Esophagus squamous epithelium (tissue), 4 donors: Measurements from ENCODE around the gene SLC7A7.

Source experiments
- POLR2A ChIP-seq, 4 donors: fragments of 450-650 bp; IDR thresholded peaks; one replicate each; pipeline ENCODE4 v1.6.1; 2017; ENCODE audit warnings: antibody characterized with exemption in 4 of 4, mild to moderate bottlenecking in 4 of 4, moderate library complexity in 3 of 4
- TF ChIP-seq, protein P1 (sequence below), 6 experiments: fragments of 450-650 bp in 4 of 6; fragments of 200-600 bp in 2 of 6; sonication (generic) in 2 of 6; IDR thresholded peaks; one replicate each; pipeline ENCODE4 v1.5.1; 2016 to 2019; ENCODE audit warnings: antibody characterized with exemption in 6 of 6, mild to moderate bottlenecking in 4 of 6, moderate library complexity in 4 of 6

- TF ChIP-seq, protein P1, sequence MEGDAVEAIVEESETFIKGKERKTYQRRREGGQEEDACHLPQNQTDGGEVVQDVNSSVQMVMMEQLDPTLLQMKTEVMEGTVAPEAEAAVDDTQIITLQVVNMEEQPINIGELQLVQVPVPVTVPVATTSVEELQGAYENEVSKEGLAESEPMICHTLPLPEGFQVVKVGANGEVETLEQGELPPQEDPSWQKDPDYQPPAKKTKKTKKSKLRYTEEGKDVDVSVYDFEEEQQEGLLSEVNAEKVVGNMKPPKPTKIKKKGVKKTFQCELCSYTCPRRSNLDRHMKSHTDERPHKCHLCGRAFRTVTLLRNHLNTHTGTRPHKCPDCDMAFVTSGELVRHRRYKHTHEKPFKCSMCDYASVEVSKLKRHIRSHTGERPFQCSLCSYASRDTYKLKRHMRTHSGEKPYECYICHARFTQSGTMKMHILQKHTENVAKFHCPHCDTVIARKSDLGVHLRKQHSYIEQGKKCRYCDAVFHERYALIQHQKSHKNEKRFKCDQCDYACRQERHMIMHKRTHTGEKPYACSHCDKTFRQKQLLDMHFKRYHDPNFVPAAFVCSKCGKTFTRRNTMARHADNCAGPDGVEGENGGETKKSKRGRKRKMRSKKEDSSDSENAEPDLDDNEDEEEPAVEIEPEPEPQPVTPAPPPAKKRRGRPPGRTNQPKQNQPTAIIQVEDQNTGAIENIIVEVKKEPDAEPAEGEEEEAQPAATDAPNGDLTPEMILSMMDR (IDR thresholded peaks at IDR 0.05), result no peak
- TF ChIP-seq POLR2A (IDR thresholded peaks at IDR 0.05), result no peak
Measured at GRCh38 chr14:22793976-22794375, 21.3 kb downstream of the SLC7A7 start.
